ENCODE measurements around the gene DGUOK. TPM values are rescaled to one million over a fixed set of nuclear protein-coding genes. Genes with fewer than 3 reads are reported as not detected.

Gene DGUOK
- total and polyA plus RNA-seq, 2 experiments from 2014 or later: 68.0 to 116 TPM

DNA sequence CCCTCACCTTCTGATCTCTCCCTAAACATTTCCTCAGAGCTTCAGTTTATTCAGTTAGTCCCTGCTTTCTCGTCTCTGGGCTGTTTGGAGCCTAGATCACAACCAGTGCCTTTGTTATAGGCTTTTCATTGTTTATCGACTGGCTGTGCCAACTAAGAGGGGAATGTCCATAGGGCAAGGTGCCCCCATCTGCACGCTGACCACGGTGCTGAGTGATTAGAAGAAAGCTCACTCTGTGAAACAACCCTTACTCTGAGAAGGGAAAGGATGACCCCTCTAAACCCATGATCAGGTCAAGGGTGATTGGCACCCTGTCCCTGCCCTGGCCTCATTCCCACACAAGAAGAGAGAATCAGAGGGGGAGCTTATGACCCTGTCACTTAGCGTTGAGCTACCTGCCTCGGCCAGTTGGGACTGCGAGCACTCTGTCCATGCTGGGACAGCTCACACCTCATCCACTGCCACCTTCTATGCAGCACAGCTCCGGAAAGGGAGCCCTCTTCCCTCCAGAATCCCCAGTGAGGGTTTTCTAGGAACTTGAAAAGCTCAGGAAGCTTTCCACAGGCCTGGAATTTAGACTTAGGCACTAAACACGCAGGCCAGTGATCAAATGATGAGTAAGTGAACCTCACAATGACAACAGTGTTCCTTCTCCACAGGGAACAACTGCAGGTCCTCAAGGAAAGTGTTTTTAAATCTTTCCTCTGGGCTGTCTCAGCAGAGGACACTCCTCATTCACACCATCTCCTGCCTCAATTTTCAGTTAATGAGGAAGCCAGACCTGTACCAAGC, 36.2 kb upstream of the DGUOK start:
- Histone ChIP-seq H3K9me2 (replicated peaks; ENCODE audit: insufficient read depth) (no peaks in the 10 kb centered on the region), H3K79me2 (no peaks in the 10 kb centered on the region), H3K4me3 (no peak overlapping the region), H3K27me3 (no peaks in the 10 kb centered on the region), H3K4me1 (ENCODE audit: insufficient read depth) (peaks cover 5% of the 10 kb centered on the region), H3K27ac (no peak overlapping the region), H2AFZ (no peak overlapping the region), H3K36me3 (replicated peaks; ENCODE audit: insufficient read depth, low read depth) (no peaks in the 10 kb centered on the region), H4K20me1 (ENCODE audit: insufficient read depth, poor library complexity, severe bottlenecking) (no peaks in the 10 kb centered on the region), H3K9me3 (ENCODE audit: low read depth) (no peaks in the 10 kb centered on the region), H3K4me2 (no peak overlapping the region)
- no peak for DNase-seq (ENCODE audit: low spot score)
- TF ChIP-seq, protein P1, sequence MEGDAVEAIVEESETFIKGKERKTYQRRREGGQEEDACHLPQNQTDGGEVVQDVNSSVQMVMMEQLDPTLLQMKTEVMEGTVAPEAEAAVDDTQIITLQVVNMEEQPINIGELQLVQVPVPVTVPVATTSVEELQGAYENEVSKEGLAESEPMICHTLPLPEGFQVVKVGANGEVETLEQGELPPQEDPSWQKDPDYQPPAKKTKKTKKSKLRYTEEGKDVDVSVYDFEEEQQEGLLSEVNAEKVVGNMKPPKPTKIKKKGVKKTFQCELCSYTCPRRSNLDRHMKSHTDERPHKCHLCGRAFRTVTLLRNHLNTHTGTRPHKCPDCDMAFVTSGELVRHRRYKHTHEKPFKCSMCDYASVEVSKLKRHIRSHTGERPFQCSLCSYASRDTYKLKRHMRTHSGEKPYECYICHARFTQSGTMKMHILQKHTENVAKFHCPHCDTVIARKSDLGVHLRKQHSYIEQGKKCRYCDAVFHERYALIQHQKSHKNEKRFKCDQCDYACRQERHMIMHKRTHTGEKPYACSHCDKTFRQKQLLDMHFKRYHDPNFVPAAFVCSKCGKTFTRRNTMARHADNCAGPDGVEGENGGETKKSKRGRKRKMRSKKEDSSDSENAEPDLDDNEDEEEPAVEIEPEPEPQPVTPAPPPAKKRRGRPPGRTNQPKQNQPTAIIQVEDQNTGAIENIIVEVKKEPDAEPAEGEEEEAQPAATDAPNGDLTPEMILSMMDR (IDR thresholded peaks at IDR 0.05; ENCODE audit: poor library complexity): no peak
- TF ChIP-seq EZH2 (IDR thresholded peaks at IDR 0.05; ENCODE audit: borderline replicate concordance): no peak
- 79% methylated on average over 9 of the region's 9 CpGs for WGBS (ENCODE audit: low lambda C conversion rate, missing lambda C conversion rate)

DNA sequence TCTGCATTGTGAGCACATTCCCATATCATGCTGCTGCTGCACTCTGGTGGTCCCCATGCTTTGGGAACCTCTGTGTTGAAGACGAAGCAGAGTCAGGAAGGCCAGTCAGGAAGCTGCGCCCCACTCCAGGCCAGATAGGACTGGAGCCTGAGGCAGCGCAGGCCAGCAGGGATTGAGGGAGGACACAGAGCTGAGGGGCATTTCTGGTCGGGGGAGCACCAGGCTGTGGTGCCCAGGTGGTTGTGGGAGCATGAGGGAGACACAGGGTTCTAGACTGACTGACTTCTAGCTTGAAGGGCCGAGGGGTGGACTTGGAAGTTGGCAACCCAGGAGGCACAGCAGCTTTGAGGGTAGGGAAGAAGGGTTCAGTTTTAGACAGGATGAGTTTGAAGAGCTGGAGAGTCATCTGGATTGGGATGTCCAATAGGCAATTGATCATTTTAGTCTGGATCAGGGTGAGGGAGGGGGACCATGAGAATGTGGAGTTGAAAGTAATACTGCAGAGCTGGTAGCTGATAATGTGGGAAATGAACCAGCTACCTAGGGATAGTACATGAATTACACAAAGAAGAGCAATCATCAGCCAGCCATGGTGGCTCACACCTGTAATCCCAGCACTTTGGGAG, 35.3 kb upstream of the DGUOK start:
- peaks cover 5% of the 10 kb centered on the region for H3K4me1 ChIP-seq (ENCODE audit: insufficient read depth)
- no peak overlapping the region for H2AFZ ChIP-seq
- H3K4me3 ChIP-seq: no peak overlapping the region
- no peaks in the 10 kb centered on the region for H3K27me3 ChIP-seq
- H3K9me2 ChIP-seq (replicated peaks; ENCODE audit: insufficient read depth): no peaks in the 10 kb centered on the region
- no peak overlapping the region for H3K4me2 ChIP-seq
- DNase-seq (ENCODE audit: low spot score): no peak
- H3K36me3 ChIP-seq (replicated peaks; ENCODE audit: insufficient read depth, low read depth): no peaks in the 10 kb centered on the region
- no peak for TF ChIP-seq EZH2phosphoT487 (IDR thresholded peaks at IDR 0.05; ENCODE audit: low read depth, severe bottlenecking, unreplicated experiment)
- TF ChIP-seq, protein P1 (IDR thresholded peaks at IDR 0.05; ENCODE audit: poor library complexity): no peak
- TF ChIP-seq EZH2 (IDR thresholded peaks at IDR 0.05; ENCODE audit: borderline replicate concordance): no peak
- no peaks in the 10 kb centered on the region for H3K9me3 ChIP-seq (ENCODE audit: low read depth)
- no peak overlapping the region for H3K27ac ChIP-seq
- no peaks in the 10 kb centered on the region for H4K20me1 ChIP-seq (ENCODE audit: insufficient read depth, poor library complexity, severe bottlenecking)
- H3K79me2 ChIP-seq: no peaks in the 10 kb centered on the region
- 87% methylated on average over 5 of the region's 5 CpGs for WGBS (ENCODE audit: low lambda C conversion rate, missing lambda C conversion rate)

DNA sequence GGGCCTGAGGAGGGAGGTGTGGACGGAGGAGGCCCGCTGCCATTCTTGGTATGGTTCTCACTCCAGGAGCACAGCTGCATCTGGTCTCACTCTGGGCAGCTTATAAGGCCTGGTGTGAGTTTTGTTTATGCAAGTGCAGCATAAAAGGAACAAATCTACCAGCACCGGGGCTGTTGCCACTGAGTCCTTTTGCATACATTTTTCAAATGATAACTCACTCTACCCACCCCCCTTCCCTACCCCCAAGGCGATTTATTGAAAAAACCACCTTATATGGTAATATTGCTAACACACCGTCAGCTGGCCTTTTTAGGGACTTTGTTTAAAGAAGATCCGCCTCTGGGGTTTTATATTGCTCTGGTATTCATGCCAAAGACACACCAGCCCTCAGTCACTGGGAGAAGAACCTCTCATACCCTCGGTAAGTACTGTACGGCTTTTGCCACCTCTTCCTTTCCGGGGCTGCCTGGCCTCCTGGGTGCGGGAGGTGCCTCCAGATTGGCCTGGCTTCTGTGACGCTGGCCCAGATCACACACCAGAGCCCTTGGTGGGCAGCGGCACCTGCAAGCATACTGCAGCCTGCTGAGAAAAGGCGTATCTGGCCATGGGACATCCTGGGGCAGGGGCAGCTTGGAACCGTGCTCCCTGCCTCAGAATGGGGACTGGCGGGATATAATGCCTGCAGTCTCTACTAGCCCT, 33.9 kb upstream of the DGUOK start, which contains the start of gene ACTG2:
TSS of gene ACTG2 (plus strand) at position 378 of the 699 bp plus-strand sequence. CDS start 8,304 bp downstream, outside the sequence.
- H3K79me2 ChIP-seq: no peaks in the 10 kb centered on the region
- H3K27ac ChIP-seq: peak within 1 kb of the TSS; percentile 43
- 73% methylated on average over 15 of the region's 15 CpGs for WGBS (ENCODE audit: low lambda C conversion rate, missing lambda C conversion rate)
- no peaks in the 10 kb centered on the region for H3K9me2 ChIP-seq (replicated peaks; ENCODE audit: insufficient read depth)
- no peaks in the 10 kb centered on the region for H4K20me1 ChIP-seq (ENCODE audit: insufficient read depth, poor library complexity, severe bottlenecking)
- H3K9me3 ChIP-seq (ENCODE audit: low read depth): no peaks in the 10 kb centered on the region
- DNase-seq (ENCODE audit: low spot score): no peak
- H3K27me3 ChIP-seq: no peaks in the 10 kb centered on the region
- no peak within 1 kb of the TSS for H2AFZ ChIP-seq
- H3K4me2 ChIP-seq: no peak within 1 kb of the TSS
- H3K4me1 ChIP-seq (ENCODE audit: insufficient read depth): peaks cover 5% of the 10 kb centered on the region
- H3K4me3 ChIP-seq: no peak within 1 kb of the TSS
- no peaks in the 10 kb centered on the region for H3K36me3 ChIP-seq (replicated peaks; ENCODE audit: insufficient read depth, low read depth)
- TF ChIP-seq EZH2 (IDR thresholded peaks at IDR 0.05; ENCODE audit: borderline replicate concordance): no peak
- TF ChIP-seq, protein P1 (IDR thresholded peaks at IDR 0.05; ENCODE audit: poor library complexity): no peak
- TF ChIP-seq EZH2phosphoT487 (IDR thresholded peaks at IDR 0.05; ENCODE audit: low read depth, severe bottlenecking, unreplicated experiment): no peak

Measured in hepatocyte (in vitro differentiated cells).